MM.1S (cell line): ENCODE measurements around the gene PPP2R1B.

Experiments used
- DNase-seq: peaks from one replicate; pipeline ENCODE4 v3.0.0-alpha.2; 2015
- H2AFZ ChIP-seq: fragments of 300-600 bp; sonication (generic); 2 replicates; pipeline ENCODE4 v1.6.0; 2016; ENCODE audit warnings: antibody characterized with exemption, low read length
- H3F3A ChIP-seq: fragments of 300-600 bp; sonication (generic); 2 replicates; pipeline ENCODE4 v1.6.1; 2016; ENCODE audit warnings: mild to moderate bottlenecking, antibody characterized with exemption, low read length, moderate library complexity, mixed read lengths; ENCODE audit not compliant: insufficient read depth
- H3K27ac ChIP-seq: fragments of 300-600 bp; sonication (generic); 2 replicates; pipeline ENCODE4 v1.5.1; 2016; ENCODE audit warnings: mild to moderate bottlenecking, low read length
- H3K27me3 ChIP-seq: fragments of 300-600 bp; sonication (generic); replicated peaks from 2 replicates; pipeline ENCODE4 v1.6.0; 2016; ENCODE audit warnings: low read length; ENCODE audit not compliant: insufficient read depth
- H3K36me3 ChIP-seq: fragments of 300-600 bp; sonication (generic); replicated peaks from 2 replicates; pipeline ENCODE4 v1.6.1; 2016; ENCODE audit warnings: mild to moderate bottlenecking, low read length, mixed read lengths; ENCODE audit not compliant: insufficient read depth
- H3K4me1 ChIP-seq: fragments of 300-600 bp; sonication (generic); 2 replicates; pipeline ENCODE4 v1.6.1; 2016; ENCODE audit warnings: low read length, mixed read lengths
- H3K4me2 ChIP-seq: fragments of 300-600 bp; sonication (generic); 2 replicates; pipeline ENCODE4 v1.6.0; 2016; ENCODE audit warnings: low read depth, low read length
- H3K4me3 ChIP-seq: fragments of 300-600 bp; sonication (generic); 2 replicates; pipeline ENCODE4 v1.5.1; 2016; ENCODE audit warnings: low read length, mixed read lengths
- H3K79me2 ChIP-seq: fragments of 300-600 bp; sonication (generic); 2 replicates; pipeline ENCODE4 v1.6.1; 2016; ENCODE audit warnings: mixed run types, low read length, mixed read lengths
- H3K9ac ChIP-seq: fragments of 300-600 bp; sonication (generic); 2 replicates; pipeline ENCODE4 v1.6.1; 2016; ENCODE audit warnings: low read length, mixed read lengths
- H3K9me2 ChIP-seq: fragments of 300-600 bp; sonication (generic); replicated peaks from 2 replicates; pipeline ENCODE4 v1.6.1; 2016; ENCODE audit warnings: mild to moderate bottlenecking, low read length, mixed read lengths; ENCODE audit not compliant: insufficient read depth
- H3K9me3 ChIP-seq: fragments of 300-600 bp; sonication (generic); replicated peaks from 2 replicates; pipeline ENCODE4 v1.6.1; 2016; ENCODE audit warnings: mild to moderate bottlenecking, low read length, mixed read lengths; ENCODE audit not compliant: insufficient read depth
- H4K20me1 ChIP-seq: fragments of 300-600 bp; sonication (generic); 2 replicates; pipeline ENCODE4 v1.6.1; 2016; ENCODE audit warnings: mild to moderate bottlenecking, low read length, moderate library complexity, mixed read lengths; ENCODE audit not compliant: insufficient read depth
- CTCF ChIP-seq: fragments of 300-600 bp; sonication (generic); IDR thresholded peaks from 2 replicates; pipeline ENCODE4 v1.5.1; 2016; ENCODE audit warnings: antibody characterized with exemption, low read length, mixed read lengths
- EZH2 ChIP-seq: fragments of 300-600 bp; sonication (generic); optimal IDR thresholded peaks from 2 replicates; pipeline ENCODE3; 2017; ENCODE audit warnings: low read depth, mild to moderate bottlenecking, antibody characterized with exemption, low read length, mixed read lengths
- EZH2phosphoT487 ChIP-seq: fragments of 300-600 bp; sonication (generic); IDR thresholded peaks from 2 replicates; pipeline ENCODE4 v1.6.1; 2018; ENCODE audit warnings: antibody characterized with exemption, low read length

The PPP2R1B gene

DNA sequence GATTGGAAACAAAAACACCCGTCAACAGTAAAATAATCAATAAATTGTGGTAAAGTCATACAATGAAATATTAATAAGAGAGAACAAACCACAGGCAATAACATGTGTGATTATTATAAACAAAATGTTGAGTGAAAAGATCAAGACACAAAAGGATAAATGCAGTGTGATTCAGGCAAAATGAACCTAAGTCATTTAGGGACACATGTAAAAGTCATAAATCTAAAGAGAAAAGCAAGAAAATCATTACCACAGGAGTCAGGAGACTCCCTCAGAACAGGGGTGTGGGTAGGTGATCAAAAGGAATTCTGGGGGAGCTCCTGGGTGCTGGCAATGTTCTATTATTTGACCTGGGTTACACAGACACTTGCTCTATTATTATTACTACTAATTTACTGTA, 47.9 kb upstream of the PPP2R1B start:
- no peaks in the 10 kb centered on the region for H3K9me2 ChIP-seq
- H4K20me1 ChIP-seq = no peaks in the 10 kb centered on the region
- no peaks in the 10 kb centered on the region for H3F3A ChIP-seq
- H3K27me3 ChIP-seq = no peaks in the 10 kb centered on the region
- H3K9ac ChIP-seq = no peak overlapping the region
- no peak for TF ChIP-seq EZH2phosphoT487
- no peak for TF ChIP-seq EZH2
- TF ChIP-seq CTCF = no peak
- no peak overlapping the region for H2AFZ ChIP-seq
- no peaks in the 10 kb centered on the region for H3K9me3 ChIP-seq
- no peak overlapping the region for H3K27ac ChIP-seq
- H3K36me3 ChIP-seq = no peaks in the 10 kb centered on the region
- H3K4me3 ChIP-seq = no peak overlapping the region
- no peak overlapping the region for H3K4me2 ChIP-seq
- no peaks in the 10 kb centered on the region for H3K4me1 ChIP-seq
- no peak for DNase-seq
- no peaks in the 10 kb centered on the region for H3K79me2 ChIP-seq

- no peak for DNase-seq
- H3K4me3 ChIP-seq = no peak overlapping the region
- no peaks in the 10 kb centered on the region for H3K27me3 ChIP-seq
- H3K27ac ChIP-seq = no peak overlapping the region
- no peak overlapping the region for H3K4me2 ChIP-seq
- no peaks in the 10 kb centered on the region for H3K9me3 ChIP-seq
- H4K20me1 ChIP-seq = no peaks in the 10 kb centered on the region
- no peaks in the 10 kb centered on the region for H3K79me2 ChIP-seq
- H3K9me2 ChIP-seq = no peaks in the 10 kb centered on the region
- no peak overlapping the region for H3K9ac ChIP-seq
- H3K36me3 ChIP-seq = no peaks in the 10 kb centered on the region
- no peaks in the 10 kb centered on the region for H3F3A ChIP-seq
- TF ChIP-seq EZH2phosphoT487 (no peak), EZH2 (no peak), CTCF (no peak)
- H2AFZ ChIP-seq = no peak overlapping the region
- H3K4me1 ChIP-seq = no peaks in the 10 kb centered on the region
Observed at GRCh38 chr11:111812211-111812610, 46.0 kb upstream of the PPP2R1B start.

DNA sequence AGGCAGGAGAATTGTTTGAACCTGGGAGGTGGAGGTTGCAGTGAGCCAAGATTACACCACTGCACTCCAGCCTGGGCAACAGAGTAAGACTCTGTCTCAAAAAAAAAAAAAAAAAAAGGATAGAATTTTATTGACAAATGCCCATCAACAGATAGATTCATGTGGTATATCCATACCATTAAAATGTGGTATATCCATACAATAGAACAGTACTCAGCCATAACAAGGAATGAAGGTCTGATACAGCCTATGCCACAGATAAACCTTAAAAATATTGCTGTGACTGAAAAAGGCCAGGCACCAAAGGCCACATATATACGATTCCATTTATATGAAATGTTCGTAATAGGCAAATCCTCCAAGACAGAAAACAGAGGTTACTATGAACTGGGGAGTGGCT, 45.3 kb upstream of the PPP2R1B start:
- Histone ChIP-seq H3K9ac (no peak overlapping the region), H3K27ac (no peak overlapping the region), H2AFZ (no peak overlapping the region), H3K4me2 (no peak overlapping the region), H3K27me3 (no peaks in the 10 kb centered on the region), H3K9me2 (no peaks in the 10 kb centered on the region), H3K4me3 (no peak overlapping the region), H3K9me3 (no peaks in the 10 kb centered on the region), H4K20me1 (no peaks in the 10 kb centered on the region), H3K4me1 (no peaks in the 10 kb centered on the region), H3F3A (no peaks in the 10 kb centered on the region), H3K36me3 (no peaks in the 10 kb centered on the region), H3K79me2 (no peaks in the 10 kb centered on the region)
- TF ChIP-seq EZH2 (no peak), CTCF (no peak), EZH2phosphoT487 (no peak)
- no peak for DNase-seq

GRCh38 chr11:111808834-111809233, 42.6 kb upstream of the PPP2R1B start:
- H3K79me2 ChIP-seq = no peaks in the 10 kb centered on the region
- H3K4me2 ChIP-seq = no peak overlapping the region
- H2AFZ ChIP-seq = no peak overlapping the region
- no peaks in the 10 kb centered on the region for H3F3A ChIP-seq
- H3K27me3 ChIP-seq = no peaks in the 10 kb centered on the region
- H3K4me3 ChIP-seq = no peak overlapping the region
- H3K9ac ChIP-seq = no peak overlapping the region
- H3K4me1 ChIP-seq = no peaks in the 10 kb centered on the region
- TF ChIP-seq EZH2 = no peak
- TF ChIP-seq EZH2phosphoT487 = no peak
- TF ChIP-seq CTCF = no peak
- no peaks in the 10 kb centered on the region for H4K20me1 ChIP-seq
- no peaks in the 10 kb centered on the region for H3K9me2 ChIP-seq
- no peak overlapping the region for H3K27ac ChIP-seq
- H3K9me3 ChIP-seq = no peaks in the 10 kb centered on the region
- no peak for DNase-seq
- H3K36me3 ChIP-seq = no peaks in the 10 kb centered on the region
